ENCODE data around the gene SYCE3.

The SYCE3 gene

DNA sequence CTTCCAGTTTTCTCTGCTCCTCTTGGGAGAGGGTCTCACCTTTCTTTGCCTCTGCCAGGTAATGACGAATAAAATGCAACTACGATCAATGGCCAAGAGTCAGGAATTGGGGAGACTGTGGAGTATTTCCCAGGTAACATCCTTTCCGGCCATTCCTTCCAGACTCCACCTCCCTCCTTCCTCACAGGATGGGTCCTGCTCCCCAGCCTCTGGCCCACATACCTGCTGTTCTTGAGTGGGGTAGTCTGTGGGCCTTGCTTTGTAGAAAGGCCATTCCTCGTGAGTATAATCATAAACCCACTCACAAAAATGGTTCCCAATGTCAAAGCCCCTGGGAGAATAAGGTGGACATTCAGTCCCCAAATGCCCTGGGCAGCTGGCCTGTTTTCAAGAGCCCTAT, 17.0 kb upstream of the SYCE3 start:
- no peak for DNase-seq (ENCODE audit: low read depth)
- TF ChIP-seq, protein P1, sequence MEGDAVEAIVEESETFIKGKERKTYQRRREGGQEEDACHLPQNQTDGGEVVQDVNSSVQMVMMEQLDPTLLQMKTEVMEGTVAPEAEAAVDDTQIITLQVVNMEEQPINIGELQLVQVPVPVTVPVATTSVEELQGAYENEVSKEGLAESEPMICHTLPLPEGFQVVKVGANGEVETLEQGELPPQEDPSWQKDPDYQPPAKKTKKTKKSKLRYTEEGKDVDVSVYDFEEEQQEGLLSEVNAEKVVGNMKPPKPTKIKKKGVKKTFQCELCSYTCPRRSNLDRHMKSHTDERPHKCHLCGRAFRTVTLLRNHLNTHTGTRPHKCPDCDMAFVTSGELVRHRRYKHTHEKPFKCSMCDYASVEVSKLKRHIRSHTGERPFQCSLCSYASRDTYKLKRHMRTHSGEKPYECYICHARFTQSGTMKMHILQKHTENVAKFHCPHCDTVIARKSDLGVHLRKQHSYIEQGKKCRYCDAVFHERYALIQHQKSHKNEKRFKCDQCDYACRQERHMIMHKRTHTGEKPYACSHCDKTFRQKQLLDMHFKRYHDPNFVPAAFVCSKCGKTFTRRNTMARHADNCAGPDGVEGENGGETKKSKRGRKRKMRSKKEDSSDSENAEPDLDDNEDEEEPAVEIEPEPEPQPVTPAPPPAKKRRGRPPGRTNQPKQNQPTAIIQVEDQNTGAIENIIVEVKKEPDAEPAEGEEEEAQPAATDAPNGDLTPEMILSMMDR (IDR thresholded peaks at IDR 0.05; ENCODE audit: low read length, missing control alignments) = no peak
- no peak overlapping the region for H3K4me3 ChIP-seq (replicated peaks; ENCODE audit: low read depth, low read length)

DNA sequence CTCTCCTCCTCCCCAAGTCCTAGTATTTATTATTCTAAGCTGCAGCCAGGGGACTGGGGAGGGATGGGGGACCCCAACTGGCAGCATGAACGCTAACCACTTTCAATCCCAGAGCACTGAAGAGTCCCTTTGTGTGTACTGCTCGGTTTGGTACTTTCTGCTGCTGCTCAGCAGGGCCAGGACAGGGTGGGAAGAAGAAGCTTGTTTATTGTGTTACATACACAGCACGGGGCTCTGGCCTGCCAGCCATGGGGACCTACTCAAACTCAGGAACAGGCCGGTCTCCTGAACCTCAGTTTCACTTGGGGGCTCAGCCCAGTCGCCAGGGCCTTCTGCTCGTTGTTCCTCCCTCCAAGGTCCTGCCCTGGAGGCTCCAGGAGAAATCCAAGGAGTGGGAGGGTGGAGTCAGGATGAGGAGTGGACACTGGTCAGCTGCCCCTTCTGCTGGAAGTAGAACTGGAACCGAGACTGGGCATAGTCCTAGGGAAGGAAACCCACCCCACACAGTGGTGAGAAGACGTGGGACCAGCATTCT, 16.1 kb upstream of the SYCE3 start:
- TF ChIP-seq, protein P1 (IDR thresholded peaks at IDR 0.05; ENCODE audit: low read length, missing control alignments) = no peak
- DNase-seq (ENCODE audit: low read depth) = no peak
- H3K4me3 ChIP-seq (replicated peaks; ENCODE audit: low read depth, low read length) = no peak overlapping the region

DNA sequence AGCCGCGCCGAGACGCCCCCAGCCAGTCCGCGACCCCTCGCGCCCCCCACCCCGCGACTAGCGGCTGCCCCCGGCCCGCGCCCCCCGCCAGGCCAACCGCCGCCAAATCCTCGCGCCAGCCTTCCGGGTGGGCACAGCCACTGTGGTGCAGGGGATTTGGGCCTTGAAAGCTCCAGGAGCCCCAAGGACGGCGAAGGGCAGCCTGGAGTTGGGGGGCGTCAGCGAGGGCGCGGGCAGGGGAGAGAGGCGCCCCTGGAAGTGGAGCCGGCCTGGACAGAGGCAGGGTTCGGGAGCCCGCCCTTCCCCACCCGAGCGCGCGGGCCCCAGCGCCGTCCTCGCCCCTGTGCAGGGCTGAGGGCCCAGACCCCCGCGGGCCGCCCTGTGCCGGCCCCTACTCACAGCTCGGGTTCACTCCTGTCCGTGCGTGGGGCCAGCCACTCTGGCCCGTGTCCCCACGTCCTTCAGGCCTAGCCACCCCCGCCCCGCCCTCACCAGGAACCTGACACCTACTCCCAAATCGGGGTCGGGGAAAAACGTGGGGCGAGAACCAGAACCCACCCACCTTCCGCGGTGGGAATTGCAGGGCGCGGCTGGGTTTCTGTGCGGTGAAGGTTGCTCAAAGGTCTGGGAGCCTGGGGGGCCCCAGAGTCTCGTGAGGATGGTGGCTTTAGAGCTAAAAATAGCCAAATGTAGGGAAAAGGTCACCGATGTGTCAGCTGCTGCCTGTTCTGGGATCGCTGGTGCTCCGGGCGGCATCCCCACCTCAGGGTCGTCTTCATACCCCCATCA, 15.5 kb upstream of the SYCE3 start, which contains the start of gene CPT1B:
Gene CPT1B, minus strand, starts transcription at position 441 of the 789 bp plus-strand sequence. CDS start 512 bp downstream, outside the sequence.
- H3K4me3 ChIP-seq (replicated peaks; ENCODE audit: low read depth, low read length) = no peak within 1 kb of the TSS
- DNase-seq (ENCODE audit: low read depth) = no peak
- TF ChIP-seq, protein P1 (IDR thresholded peaks at IDR 0.05; ENCODE audit: low read length, missing control alignments) = no peak

DNA sequence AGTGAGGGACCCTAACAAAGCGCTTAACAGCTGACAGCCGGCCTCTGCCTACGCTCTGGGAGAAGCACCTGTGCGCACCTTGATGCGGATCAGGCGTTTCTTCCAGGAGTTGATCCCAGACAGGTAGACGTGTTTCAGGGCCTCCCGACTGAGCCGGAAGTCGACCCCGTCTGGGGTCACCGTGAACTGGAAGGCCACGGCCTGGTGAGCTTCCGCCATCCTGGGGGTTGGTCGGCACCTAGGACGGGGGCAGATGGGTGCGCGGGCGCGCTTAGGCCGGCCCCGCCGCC, 14.9 kb upstream of the SYCE3 start:
- TF ChIP-seq, protein P1 (IDR thresholded peaks at IDR 0.05; ENCODE audit: low read length, missing control alignments) = no peak
- no peak overlapping the region for H3K4me3 ChIP-seq (replicated peaks; ENCODE audit: low read depth, low read length)
- no peak for DNase-seq (ENCODE audit: low read depth)

DNA sequence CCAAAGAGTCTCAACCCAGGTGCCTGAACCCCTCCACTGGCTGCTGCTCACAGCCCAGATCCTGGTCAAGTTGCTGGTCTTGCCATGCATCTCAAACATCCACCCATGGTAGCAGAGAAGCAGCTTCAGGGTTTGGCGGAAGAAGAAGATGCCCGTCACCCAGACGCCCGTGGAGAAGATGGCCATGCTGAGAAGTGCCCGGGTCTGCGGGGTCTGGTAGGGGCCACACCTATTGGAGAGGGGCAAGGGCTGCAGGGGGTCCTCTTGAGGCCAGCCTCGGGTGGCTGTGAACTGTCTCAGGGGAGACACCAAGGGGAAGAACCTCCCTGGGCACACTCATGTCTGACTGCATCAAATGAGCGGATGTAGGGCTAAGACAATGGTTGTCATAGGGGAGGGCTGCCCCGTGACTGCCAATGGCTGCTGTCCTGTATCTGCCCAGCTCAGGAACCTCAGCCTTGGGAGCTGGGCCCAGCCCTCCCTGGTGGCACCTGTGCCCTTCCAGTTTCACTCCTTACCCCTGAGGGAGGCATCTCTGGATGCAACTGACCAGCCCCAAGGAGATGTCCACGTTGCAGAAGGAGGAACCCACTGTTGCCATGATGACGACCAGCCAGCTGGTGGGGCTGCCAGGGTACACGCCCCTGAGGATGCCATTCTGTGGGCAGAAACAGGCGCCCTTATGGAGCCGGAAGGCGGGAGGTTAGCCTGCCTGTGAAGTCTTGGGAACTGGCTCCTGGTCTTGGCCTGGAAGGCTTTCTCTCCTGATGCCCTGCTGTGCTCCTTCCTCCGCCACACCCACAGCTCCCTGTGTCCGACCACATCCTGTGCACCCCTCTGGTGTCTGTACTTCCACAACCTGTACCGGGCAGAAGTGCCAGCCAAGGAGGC, 14.3 kb upstream of the SYCE3 start:
- H3K4me3 ChIP-seq (replicated peaks; ENCODE audit: low read depth, low read length) = no peak overlapping the region
- TF ChIP-seq, protein P1 (IDR thresholded peaks at IDR 0.05; ENCODE audit: low read length, missing control alignments) = no peak
- DNase-seq (ENCODE audit: low read depth) = no peak

DNA sequence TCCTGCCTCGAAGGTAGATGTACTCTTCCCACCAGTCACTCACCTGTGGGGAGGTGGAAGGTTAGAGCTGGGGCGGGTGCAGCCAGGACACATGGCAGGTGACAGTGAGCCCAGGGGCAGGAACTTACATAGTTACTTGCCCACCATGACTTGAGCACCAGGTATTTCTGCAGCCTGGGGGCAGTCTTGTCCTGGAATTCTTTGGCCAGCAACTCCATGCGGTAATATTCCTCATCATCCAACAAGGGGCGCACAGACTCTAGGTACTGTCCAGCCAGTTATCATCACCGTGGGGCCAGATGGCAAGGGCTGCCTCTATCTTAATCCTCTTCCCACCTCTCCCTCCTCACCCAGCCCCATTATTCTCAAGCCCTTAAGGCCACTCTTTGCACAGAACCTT, 13.4 kb upstream of the SYCE3 start:
- TF ChIP-seq, protein P1 (IDR thresholded peaks at IDR 0.05; ENCODE audit: low read length, missing control alignments) = peak; percentile 50

More for the DNA sequence above, 13.4 kb upstream of the SYCE3 start:
- peak; percentile 71 for DNase-seq (ENCODE audit: low read depth)
- H3K4me3 ChIP-seq (replicated peaks; ENCODE audit: low read depth, low read length) = no peak overlapping the region

Measured in fibroblast of pulmonary artery (primary cell).